ENCODE results near the gene OLAH.
"Not testable (repeated sequence)": the region's sequence is repeated elsewhere in the genome, so short reads cannot be mapped to it uniquely, and the experiment has no call there.

Gene OLAH

DNA sequence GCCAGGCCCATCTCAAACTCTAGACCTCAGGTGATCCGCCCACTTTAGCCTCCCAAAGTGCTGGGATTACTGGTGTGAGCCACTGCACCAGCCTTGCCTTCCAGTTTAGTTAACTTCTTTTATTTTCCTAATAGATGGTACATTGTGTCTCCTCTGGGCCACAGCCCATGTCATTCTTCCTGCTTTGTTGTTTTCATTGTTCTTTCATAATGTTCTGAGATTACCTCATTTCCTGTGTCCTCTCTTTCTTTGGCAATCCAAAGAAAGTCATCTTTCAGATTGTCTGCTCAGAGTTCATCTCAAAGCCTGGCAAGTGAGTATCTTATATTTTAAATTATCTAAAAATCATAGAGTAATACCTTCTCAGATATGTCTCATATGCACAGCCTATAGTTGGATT lies at the start of gene OLAH:
TSS of gene OLAH (plus strand) at position 270 of the 400 bp plus-strand sequence. CDS start 3,346 bp downstream, outside the sequence.
- Histone ChIP-seq H3K4me3 (no peak within 1 kb of the TSS), H3K27ac (no peak within 1 kb of the TSS)

GRCh38 chr10:14995964-14996565 lies 47.7 kb upstream of the OLAH start:
- H3K4me3 ChIP-seq = peak overlapping the region in 1 of 7 experiments; percentile 11

GRCh38 chr10:15013530-15013929 lies 30.2 kb upstream of the OLAH start:
- H3K27ac ChIP-seq, H3K4me3 ChIP-seq: not testable (repeated sequence)

More at GRCh38 chr10:14995964-14996565, 47.7 kb upstream of the OLAH start:
- no peak overlapping the region for H3K27ac ChIP-seq

- no peak overlapping the region for H3K27ac ChIP-seq
- no peak overlapping the region for H3K4me3 ChIP-seq
Measured at GRCh38 chr10:15015451-15015850, 28.3 kb upstream of the OLAH start.

DNA sequence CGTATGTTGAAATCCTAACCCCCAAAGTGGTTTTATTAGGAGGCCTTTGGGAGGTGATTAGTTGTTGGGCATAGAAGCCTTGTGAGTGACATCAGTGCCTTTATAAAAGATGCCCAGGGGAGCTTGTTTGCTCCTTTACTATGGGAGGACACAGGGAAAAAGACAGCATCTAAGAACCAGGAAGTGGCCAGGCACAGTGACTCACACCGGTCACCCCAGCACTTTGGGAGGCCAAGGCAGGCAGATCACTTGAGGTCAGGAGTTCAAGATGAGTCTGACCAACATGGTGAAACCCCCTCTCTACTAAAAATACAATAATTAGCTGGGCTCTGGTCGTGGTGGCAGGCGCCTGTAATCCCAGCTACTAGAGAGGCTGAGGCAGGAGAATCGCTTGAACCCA lies 22.8 kb upstream of the OLAH start:
- H3K27ac ChIP-seq, H3K4me3 ChIP-seq: not testable (repeated sequence)

- H3K27ac ChIP-seq, H3K4me3 ChIP-seq: not testable (repeated sequence)
Measured at GRCh38 chr10:15023079-15023478, 20.7 kb upstream of the OLAH start.

DNA sequence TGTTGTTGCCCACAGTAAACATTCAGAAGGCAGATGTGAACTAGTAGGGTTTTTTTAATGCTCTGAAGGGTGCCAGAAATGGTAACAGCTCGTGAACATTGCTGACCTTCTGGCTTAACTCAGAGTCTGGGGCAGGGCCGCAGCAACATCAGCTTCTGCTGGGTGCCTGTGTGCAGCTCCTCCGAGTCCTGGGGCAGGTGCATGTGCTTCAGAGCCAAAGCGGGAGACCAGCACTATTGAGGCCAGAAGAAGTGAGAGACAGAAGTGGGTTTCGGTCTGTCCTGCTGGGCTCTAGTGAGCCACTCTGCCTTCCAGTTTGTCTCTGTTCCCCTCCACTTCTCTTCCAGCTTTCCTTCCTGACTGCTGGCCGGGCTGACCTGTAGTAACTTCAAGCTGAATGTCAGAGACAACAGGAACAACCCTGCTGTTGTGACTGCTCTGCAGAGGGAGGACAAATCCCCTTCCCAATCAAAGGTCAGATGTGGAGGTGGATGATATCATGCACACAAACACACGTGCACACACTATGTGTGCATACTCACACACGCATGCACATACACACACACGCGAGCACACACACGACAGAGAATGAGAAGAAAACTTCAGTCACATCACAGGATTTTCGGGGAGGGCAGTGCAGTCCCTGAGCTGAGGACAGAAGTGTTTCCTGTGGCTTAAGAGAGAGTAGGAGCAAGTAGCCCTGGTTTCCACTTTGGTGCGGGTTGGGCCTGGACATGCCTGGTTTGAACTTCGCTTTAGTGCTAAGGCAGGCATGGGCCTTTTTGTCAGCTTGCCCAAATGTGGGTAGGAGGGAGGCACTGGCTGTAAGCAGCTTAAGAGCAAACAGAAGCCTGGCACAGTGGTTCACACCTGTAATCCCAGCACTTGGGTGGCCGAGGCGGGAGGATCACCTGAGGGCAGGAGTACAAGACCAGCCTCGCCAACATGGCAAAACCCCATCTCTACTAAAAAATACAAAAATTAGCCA lies 19.4 kb upstream of the OLAH start:
- H3K4me3 ChIP-seq, H3K27ac ChIP-seq: not testable (repeated sequence)

- H3K27ac ChIP-seq, H3K4me3 ChIP-seq: not testable (repeated sequence)
Measured at GRCh38 chr10:15025040-15025439, 18.7 kb upstream of the OLAH start.

- H3K4me3 ChIP-seq = no peak overlapping the region
- H3K27ac ChIP-seq = no peak overlapping the region
Measured at GRCh38 chr10:15027741-15028140, 16.0 kb upstream of the OLAH start.

DNA sequence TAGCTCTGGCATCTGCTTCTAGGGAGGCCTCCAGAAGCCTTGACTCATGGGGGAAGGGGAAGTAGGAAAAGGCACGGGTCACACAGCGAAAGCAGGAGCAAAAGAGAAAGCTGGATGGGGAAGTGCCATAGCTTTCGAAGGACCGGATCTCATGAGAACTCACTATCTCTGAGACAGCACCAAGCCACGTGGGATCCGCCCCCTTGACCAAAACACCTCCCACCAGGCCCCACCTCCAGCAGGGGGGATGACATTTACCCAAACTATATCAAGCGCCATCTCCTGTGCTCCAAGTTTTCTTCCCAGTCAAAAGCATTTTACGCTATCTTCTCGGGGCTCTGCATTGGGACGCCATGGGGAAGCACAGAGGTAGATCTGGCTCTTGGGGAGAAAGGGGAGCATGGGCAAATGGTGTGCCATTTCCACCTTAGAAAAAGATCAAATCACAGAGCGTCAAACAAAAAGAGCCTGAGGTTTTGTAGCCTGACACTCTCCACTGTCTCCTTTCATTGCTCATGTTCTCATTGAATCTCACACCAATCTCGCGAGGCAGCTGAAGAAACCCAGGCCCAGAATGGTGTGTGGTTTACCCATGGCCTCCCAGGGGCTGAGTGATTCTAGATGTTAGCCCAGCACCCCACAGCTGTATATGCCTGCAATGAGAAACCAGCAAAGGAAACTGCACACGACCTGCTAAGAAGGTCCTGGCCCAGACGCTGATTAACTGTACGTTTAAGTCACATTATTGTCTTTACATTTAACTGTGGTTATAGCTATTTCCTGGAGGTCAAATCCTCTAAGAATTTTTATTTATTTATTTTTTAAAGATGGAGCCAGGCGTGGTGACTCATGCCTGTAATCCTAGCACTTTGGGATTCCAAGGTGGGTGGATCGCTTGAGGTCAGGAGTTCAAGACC lies 8.1 kb upstream of the OLAH start:
- Histone ChIP-seq H3K27ac (no peak overlapping the region), H3K4me3 (no peak overlapping the region)

- Histone ChIP-seq H3K27ac (no peak overlapping the region), H3K4me3 (no peak overlapping the region)
Measured at GRCh38 chr10:15037691-15038090, 6.1 kb upstream of the OLAH start.

DNA sequence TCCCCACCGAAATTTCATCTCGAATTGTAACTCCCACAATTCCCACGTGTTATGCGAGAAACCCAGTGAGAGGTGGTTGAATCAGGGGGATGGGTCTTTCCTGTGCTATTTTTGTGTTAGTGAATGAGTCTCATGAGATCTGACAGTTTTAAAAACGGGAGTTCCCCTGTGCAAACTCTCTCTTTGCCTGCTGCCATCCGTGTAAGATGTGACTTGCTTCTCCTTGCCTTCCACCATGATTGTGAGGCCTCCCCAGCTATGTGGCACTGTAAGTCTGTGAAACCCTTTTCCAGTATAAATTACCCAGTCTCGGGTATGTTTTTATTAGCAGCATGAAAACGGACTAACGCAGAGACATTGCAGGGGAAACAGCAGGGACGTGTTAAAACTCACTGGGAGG lies 5.3 kb upstream of the OLAH start:
- H3K27ac ChIP-seq = no peak overlapping the region

GRCh38 chr10:15045380-15045779 lies 1.6 kb downstream of the OLAH start:
- H3K27ac ChIP-seq = no peak overlapping the region

More for the DNA sequence above, 5.3 kb upstream of the OLAH start:
- no peak overlapping the region for H3K4me3 ChIP-seq

GRCh38 chr10:15046626-15047025 lies 2.9 kb downstream of the OLAH start:
- Histone ChIP-seq H3K4me3 (no peak overlapping the region), H3K27ac (no peak overlapping the region)

More at GRCh38 chr10:15045380-15045779, 1.6 kb downstream of the OLAH start:
- H3K4me3 ChIP-seq = no peak overlapping the region

- H3K27ac ChIP-seq = no peak overlapping the region
- no peak overlapping the region for H3K4me3 ChIP-seq
Measured at GRCh38 chr10:15049533-15049932, 5.8 kb downstream of the OLAH start.

DNA sequence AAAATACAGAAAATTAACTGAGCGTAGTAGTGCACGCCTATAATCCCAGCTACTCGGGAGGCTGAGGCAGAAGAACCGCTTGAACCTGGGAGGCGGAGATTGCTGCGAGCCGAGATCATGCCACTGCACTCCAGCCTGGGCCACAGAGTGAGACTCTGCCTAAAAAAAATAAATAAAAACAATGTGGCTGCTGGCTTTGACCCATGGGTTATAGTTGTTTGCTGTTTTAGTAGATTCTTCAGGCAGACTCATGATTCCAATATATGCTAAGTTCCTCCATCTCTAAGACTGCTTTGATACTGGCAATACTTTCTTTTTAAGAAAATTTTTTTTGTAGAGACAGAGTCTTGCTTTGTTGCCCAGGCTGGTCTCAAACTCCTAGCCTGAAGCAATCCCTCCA lies 8.4 kb downstream of the OLAH start:
- Histone ChIP-seq H3K27ac (no peak overlapping the region), H3K4me3 (no peak overlapping the region)

DNA sequence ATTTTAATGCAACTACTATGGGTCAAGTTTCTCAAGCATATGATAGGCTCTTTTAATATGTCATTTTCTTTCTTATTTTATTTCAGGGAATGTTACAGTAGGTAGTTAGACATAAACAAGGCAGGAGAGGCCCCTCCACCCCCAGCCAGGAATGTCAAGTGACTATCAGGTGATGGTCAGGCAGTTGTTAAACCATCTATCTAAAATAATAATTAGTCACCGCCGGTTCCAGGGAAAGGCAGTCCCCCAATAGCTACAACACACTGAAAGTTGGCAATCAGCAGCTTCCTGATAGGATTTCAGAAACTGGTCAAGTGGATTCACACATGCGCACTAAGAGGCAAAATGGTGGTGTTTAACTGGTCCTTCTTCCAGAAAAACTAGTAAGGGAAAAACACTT lies 9.3 kb downstream of the OLAH start:
- no peak overlapping the region for H3K4me3 ChIP-seq
- no peak overlapping the region for H3K27ac ChIP-seq

DNA sequence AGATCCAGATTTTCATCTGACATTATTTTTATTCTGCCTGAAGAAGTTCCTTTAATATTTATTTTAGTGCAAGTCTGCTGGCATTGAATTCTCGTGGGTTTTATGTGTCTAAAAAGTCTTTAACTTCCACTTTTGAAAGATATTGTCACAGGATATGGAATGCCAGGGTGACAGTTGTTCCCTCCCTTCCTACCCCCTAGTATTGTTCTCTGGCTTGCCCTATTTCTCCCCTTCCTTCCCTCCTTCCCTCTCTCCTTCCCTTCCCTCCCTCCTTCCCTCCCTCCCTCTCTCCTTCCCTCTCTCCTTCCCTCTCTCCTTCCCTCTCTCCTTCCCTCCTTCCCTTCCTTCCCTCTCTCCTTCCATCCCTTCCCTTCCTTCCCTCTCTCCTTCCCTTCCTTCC lies 14.9 kb downstream of the OLAH start:
- Histone ChIP-seq H3K27ac (no peak overlapping the region), H3K4me3 (no peak overlapping the region)

GRCh38 chr10:15059914-15060313 lies 16.2 kb downstream of the OLAH start:
- Histone ChIP-seq H3K4me3 (no peak overlapping the region), H3K27ac (no peak overlapping the region)

DNA sequence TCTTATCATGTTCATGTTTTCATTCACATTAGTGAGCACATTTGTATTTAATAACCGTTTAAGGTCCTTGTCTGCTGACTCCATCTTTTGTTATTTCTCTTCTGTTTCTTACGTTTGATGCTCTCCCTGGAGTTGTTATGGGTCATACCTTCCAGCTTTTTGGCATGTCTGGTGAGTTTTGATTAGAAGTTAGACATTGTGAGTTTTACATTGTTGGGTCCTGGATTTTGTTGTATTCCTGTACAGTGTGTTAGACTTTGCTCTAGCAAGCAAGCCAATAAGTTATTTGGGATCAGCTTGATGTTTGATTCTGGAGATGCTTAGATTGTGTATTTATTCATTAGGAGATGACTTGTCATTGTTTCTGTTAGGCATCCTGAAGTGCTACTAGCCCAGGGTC lies 16.9 kb downstream of the OLAH start:
- no peak overlapping the region for H3K27ac ChIP-seq

More for the DNA sequence above, 16.9 kb downstream of the OLAH start:
- no peak overlapping the region for H3K4me3 ChIP-seq
